ENCODE data around the gene ARHGAP25. TPM values are rescaled to one million over a fixed set of nuclear protein-coding genes. Genes with fewer than 3 reads are reported as not detected.
A peak's percentile ranks its signal among the peaks of the same experiment; 100 is the strongest.

The ARHGAP25 gene
- 12.1 and 14.3 TPM in 2 replicates for total RNA-seq

- DNase-seq = no peak
Observed at GRCh38 chr2:68734688-68735525, at the start of gene ARHGAP25. Gene ARHGAP25 (plus strand): TSS chr2:68734811. CDS start chr2:68735200, 389 bp downstream.

- no peak for DNase-seq
Observed at GRCh38 chr2:68686178-68686577, 48.4 kb upstream of the ARHGAP25 start.

- DNase-seq = no peak
Observed at GRCh38 chr2:68687018-68687417, 47.6 kb upstream of the ARHGAP25 start.

GRCh38 chr2:68689553-68690537 is 44.8 kb upstream of the ARHGAP25 start:
- no peak for DNase-seq

GRCh38 chr2:68690851-68691250 is 43.8 kb upstream of the ARHGAP25 start:
- no peak for DNase-seq

- no peak for DNase-seq
Observed at GRCh38 chr2:68692511-68692910, 42.1 kb upstream of the ARHGAP25 start.

GRCh38 chr2:68693951-68694350 is 40.7 kb upstream of the ARHGAP25 start:
- no peak for DNase-seq

GRCh38 chr2:68695971-68696370 is 38.6 kb upstream of the ARHGAP25 start:
- no peak for DNase-seq

- DNase-seq = no peak
Observed at GRCh38 chr2:68696554-68696953, 38.1 kb upstream of the ARHGAP25 start.

- DNase-seq = no peak
Observed at GRCh38 chr2:68698567-68699377, 35.8 kb upstream of the ARHGAP25 start.

GRCh38 chr2:68700560-68700959 is 34.1 kb upstream of the ARHGAP25 start:
- no peak for DNase-seq

GRCh38 chr2:68706637-68707036 is 28.0 kb upstream of the ARHGAP25 start:
- DNase-seq = no peak

GRCh38 chr2:68708629-68709028 is 26.0 kb upstream of the ARHGAP25 start:
- DNase-seq = no peak

- DNase-seq = peak; percentile 66
Observed at GRCh38 chr2:68709421-68709911, 25.1 kb upstream of the ARHGAP25 start.

GRCh38 chr2:68710336-68710735 is 24.3 kb upstream of the ARHGAP25 start:
- no peak for DNase-seq

- DNase-seq = no peak
Observed at GRCh38 chr2:68710756-68711155, 23.9 kb upstream of the ARHGAP25 start.

GRCh38 chr2:68714866-68715265 is 19.7 kb upstream of the ARHGAP25 start:
- DNase-seq = no peak

GRCh38 chr2:68715353-68716041 is 19.1 kb upstream of the ARHGAP25 start:
- peak; percentile 76 for DNase-seq

GRCh38 chr2:68716604-68717304 is 17.9 kb upstream of the ARHGAP25 start:
- DNase-seq = no peak

GRCh38 chr2:68717305-68717661 is 17.3 kb upstream of the ARHGAP25 start:
- no peak for DNase-seq

GRCh38 chr2:68719912-68720311 is 14.7 kb upstream of the ARHGAP25 start:
- no peak for DNase-seq

Data from dermis blood vessel endothelial cell (primary cell).